COLO829 (cell line): Measurements from ENCODE around the gene KIF2A.

Experiments
- DNase-seq: peaks from one replicate; pipeline ENCODE4 v3.0.0; 2012; ENCODE audit warnings: low spot score

The KIF2A gene

DNA sequence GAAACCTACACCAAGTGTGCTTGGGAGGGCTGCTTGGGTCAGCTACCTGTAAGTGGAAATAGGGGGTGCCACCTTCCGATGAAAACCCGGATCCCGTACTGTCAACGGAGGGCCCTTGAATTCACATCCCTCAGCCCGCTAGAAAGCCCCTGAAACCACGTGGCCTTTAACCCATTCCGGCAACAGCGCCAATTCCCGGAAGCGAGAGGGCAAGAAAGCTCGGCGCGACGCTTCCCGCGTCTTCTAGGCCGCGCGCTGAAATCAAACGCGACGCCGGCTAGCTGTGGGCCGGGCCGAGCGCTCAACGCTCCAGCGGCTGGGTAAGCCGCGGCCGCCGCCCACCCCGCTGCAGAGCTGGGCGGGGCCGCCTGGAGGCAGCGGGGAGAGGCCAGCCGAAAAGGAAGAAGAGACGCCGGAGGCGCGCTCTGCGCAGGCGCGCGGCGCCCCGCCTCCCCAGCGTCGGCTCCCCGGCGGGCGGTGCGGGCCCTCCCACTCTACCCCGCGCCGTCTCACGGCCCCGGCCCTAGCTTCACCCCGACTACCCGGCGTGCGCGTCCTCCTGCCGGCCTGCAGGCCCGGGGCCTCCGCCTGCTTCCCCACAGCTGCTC lies at the start of gene KIF2A:
Gene KIF2A, plus strand, starts transcription at position 492 of the 608 bp plus-strand sequence. CDS start 267 bp downstream, outside the sequence.
- peak; percentile 84 for DNase-seq

DNA sequence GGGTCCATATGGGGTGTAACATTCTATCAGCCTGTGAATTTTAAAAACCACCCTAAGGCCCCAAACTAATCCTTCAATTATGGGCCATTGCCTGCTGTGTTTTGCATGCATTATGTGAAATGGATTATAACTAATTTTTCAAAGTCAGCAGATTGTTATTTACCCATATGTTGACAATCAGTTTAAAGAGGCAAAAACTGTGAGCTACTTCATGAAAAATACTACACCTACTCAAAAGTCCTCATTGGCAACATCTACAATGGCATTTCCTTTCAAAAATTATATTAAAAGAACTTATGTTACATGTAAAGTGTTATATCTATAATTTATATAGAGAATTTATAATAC lies 49.0 kb upstream of the KIF2A start:
- DNase-seq: no peak

DNA sequence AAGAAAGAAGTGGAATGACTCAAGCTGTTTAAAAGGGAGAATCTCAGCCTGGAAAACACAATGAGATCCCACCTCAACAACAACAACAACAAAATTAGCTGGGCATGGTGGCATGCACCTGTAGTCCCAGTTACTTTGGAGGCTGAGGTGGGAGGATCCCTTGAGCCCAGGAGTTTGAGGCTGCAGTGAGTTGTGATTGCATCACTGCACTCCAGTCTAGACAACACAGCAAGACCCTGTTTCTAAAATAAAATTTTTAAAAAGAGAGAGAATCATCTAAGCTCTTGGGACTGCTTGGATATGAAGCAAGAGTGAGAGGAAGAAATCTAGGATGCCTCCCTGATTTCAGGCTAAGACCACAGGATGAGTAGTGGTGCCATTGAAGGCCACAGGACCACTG lies 47.4 kb upstream of the KIF2A start:
- DNase-seq: no peak

DNA sequence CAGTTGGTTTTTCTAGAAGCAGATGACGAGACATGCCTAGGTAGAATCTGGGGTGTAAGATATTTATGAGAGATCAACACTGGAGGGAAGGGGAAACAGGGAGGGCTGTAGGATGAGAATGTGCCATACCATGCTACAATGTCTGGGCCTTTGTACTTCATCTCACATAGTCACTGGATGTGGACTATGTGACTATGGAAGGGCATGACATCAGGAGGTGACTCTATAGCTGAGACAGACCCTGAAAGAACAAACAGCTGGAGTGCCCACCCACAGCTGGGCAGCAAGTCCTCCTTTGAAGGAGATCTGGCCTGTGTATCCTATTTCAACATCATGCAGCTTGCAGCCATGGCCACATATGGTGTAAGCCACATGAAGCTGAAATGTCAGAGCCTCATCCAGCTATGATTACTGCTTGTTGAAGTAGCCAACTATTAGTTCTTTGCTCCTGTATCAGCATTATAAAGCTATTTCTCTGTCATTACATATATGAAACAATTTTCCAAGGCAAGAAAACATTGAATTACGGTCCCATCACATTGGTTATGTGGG lies 46.2 kb upstream of the KIF2A start:
- no peak for DNase-seq

DNA sequence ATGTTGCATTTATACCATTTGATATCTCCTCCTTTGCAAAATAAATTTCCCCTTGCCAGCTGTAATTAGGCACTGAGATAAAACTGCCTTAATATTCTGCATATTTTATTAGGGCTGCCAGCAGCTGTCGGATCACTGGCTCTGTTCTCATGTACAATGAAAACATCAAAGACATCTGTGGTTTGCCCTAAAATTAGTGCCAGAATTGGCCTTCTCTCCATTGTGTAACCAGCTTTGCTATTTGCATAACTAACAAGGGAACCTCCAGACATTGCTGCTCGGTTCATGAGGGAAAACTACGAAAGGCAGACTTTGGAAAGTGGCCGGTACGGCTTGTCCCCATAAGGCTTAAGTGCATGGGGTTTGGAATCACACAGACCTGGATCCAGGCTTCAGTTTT lies 45.5 kb upstream of the KIF2A start:
- DNase-seq: no peak

DNA sequence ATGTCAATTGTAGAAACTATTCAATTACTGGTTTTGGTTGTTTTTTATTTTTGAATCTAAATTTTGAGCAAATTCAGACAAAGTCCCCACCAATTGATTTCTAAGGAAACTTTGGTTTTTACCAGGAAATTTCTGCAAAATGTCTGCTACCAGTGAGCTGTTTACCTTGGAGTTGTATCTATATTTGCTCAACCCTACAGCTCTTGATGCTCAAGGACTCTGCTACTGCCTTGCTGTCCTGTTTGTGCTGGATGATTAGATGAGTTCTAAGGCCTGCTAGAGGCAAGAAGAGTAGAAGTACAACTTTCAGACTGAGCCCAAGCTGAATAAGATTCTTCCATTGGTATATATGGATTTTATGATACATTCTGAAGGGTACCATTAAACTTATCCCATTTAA lies 42.6 kb upstream of the KIF2A start:
- DNase-seq: no peak

DNA sequence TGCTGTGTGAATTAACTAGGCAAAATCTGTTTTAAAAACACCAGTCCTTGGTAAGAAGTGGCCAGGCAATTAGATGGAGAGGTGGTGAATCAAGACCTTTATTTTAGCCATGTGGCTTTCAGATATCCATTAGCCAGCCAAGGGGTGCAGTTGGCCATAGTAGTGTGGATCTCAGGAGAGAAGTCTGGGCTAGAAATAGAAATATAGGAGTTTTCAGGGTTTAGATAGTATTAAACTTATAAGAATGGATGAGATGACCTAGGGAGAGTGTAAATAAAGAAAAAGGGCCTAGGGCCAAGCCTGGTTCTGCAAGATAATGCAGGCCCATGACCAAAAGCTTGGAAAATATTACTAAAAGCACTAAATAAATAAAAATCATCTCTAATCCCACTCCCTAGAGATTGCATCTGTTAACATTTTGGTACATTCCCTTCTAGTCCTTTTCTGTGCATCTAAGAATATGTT lies 40.3 kb upstream of the KIF2A start:
- no peak for DNase-seq

DNA sequence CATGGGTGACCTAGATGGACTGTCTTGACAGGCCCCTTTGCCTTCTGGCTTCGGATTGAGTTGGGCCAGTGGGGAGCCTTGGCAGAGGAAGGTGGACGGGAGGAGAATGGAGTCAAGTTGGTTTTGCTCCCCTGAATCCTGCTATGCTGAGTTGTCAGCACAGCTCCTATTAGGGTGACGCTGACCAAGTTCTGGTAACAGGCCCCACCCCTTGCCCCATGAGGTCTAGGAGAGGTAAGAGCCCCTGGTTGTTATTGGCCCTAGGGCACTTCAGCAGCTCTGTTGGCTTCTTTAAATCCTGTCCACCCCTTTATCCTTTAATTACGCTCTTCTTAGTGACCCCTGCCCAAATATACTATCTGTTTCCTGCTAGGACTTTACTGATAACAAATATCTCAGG lies 39.4 kb upstream of the KIF2A start:
- DNase-seq: no peak

DNA sequence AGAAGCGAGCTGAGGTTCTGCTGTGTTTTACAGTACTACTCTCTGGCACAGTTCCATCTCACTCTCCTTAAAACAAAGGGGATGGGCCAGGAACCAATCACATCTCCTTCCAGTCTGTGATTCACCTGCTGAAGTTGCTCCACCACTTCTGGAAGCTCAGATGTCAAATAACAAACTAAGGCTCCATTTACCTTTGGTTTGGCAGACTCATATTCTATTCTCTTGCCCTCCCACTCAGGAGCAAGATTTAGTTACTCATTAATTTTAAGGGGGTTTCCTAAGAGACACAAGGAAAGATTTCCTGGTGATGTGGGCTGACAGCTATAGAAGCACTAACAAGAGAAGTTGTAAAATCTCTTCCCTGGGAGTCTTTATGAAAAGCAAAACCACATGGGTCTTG lies 37.8 kb upstream of the KIF2A start:
- no peak for DNase-seq

DNA sequence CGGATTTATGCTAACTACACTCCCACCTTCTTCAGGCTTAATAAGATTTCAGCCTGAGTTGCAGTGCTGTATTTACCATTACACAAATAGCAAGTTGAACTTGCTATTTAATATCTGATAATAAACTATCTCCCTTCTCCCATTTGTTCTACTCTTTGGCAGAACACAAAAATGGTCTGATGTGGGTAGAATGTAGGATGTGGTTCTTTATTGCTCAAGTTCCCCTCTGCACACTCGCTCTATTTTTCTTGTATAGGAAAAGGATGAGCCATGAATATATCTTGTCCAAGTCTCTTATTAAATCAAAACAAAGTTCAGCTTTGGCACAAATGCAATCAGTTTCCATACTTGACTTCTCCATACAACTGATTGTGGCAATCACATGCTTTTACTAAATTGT lies 37.2 kb upstream of the KIF2A start:
- DNase-seq: no peak

DNA sequence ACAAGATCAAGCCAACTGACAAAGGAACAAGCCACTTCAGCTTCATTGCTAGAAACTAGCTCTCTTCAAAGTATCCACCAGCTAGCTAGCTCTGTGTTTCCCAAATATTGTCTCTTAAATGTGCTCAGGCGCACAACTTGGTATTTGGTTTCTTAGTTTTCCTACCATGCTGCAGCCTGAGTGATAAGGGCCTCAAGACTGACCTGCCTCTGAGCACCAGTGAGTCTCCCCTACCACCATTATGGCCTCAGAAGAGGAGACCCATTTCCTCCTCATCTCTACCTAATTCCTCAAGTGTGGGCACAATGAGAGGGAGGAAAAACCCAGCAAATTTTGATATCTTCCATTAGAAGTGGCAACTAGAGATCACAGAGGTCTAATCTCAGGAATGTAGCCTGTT lies 34.6 kb upstream of the KIF2A start:
- no peak for DNase-seq

DNA sequence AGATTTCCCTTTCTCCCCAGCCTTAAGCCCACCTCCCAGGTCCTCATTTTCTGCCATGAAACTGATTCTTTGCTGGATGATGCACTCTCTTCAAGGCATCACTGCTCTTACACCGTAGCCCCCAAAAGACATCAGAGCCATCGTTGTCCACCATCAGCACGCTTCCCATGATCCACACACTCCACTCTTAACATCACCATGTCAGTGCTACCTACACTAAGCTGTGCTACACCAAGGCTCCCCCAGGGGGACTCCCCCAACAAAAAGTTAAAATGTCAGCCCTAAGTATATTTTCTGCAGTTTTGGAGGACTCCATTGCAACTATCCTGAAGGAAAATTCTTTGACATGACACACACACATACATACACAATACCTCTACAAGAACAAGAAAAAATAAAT lies 34.1 kb upstream of the KIF2A start:
- no peak for DNase-seq

DNA sequence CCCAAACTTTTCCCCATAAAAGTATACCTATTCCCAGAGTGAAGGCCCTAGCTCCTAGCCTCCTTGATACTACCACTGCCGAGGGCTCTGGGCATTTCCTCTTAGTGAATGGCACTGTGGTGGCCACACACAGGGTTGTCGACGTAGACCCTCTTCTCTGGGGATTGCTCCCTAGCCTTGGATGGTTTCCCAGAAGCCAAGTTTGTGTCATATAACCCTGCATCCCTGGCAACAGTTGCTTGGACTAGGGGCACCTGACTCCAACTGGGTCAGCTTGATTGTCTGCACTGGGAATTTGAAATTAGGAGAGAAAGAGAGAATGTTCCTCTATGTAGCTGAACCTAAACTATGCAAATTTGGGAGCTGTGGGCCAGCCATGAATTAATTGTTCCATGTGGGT lies 32.3 kb upstream of the KIF2A start:
- no peak for DNase-seq

DNA sequence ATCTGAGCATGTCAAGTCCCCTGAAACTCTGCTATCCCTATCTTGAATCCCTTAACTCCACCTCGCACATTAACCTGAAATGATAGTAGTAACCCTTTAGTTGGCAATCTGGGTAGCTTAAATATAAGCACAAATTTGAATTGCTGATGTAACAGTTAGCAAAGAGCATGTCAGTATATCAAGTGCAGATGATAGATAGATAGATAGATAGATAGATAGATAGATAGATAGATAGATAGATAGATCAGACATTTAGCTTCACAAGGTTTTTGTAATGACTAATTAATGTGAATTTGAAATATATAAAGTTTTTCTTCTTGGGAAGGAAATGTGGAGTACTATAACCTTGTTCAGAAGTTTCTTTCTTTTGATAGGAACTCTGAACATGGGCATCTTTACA lies 30.4 kb upstream of the KIF2A start:
- no peak for DNase-seq

DNA sequence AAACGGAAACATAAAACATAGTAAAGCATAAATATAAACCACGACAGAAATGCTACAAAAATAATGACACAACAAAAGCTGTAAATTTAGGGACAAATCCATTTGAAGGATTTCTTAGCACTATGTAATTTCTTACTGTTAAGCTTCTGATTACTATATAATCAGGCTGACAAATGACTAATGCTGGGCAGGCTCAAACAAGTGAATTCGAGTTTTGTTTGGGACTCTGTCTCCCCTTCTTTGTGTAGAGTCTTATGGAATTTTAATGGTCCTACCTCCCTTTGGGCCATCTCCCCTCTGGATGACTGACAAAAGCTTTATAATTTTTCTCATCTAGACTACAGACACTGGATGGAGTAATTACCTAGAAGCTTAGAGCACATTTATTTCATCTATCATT lies 24.6 kb upstream of the KIF2A start:
- no peak for DNase-seq

DNA sequence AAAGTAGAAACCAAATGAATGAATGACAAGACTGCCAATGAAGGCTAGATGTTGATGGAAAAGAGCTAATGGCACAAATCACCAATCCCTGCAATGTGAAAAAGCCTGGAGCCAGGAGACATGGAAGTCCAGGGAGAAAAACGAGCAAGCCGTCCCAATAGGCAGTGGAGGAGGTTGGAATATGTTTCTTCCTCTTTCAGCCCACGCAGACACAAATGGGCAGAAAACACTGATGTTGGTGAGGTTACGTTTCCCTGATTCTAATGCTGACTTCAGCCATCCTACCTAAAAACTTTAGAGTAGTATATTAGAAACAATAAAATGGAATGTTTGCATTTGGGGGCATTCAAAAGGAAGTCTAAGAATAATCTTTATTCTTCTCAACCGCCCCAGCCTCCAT lies 23.9 kb upstream of the KIF2A start:
- DNase-seq: no peak

DNA sequence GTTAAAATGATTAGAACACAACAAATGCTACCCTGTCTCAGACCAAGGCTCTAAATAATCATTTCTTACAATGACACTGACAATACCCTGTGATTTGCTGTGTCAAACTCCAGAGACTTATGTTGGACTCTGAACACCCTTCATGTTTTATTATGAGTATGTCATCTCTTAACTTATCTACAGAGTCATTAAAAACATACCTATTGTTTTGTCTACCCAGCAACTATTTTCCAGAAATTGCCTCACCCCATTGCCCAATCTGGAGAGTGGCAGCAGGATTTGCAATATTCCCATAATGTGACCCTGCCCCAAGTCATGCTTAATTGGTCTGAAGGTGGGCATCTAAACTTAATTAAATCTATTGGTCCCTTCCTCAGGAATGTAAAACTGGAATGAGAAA lies 23.0 kb upstream of the KIF2A start:
- no peak for DNase-seq

DNA sequence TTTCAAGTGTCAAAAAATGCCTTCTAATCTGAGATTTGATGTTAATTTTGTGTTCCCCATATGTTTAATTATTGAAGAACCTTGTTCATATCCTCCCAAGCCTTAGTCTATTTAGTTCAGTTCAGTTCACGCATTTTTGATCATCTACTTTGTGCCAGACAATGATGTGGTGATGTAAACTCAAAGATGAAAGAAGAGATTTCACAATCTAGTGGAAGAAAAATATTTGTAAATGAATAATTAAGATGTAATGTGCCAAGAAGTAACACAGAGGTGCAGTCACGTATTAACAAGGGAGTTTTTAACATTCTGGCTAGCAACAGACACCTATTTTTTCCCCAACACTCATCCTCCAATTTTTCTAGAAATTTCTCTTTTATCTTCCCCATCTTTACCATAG lies 22.1 kb upstream of the KIF2A start:
- no peak for DNase-seq

DNA sequence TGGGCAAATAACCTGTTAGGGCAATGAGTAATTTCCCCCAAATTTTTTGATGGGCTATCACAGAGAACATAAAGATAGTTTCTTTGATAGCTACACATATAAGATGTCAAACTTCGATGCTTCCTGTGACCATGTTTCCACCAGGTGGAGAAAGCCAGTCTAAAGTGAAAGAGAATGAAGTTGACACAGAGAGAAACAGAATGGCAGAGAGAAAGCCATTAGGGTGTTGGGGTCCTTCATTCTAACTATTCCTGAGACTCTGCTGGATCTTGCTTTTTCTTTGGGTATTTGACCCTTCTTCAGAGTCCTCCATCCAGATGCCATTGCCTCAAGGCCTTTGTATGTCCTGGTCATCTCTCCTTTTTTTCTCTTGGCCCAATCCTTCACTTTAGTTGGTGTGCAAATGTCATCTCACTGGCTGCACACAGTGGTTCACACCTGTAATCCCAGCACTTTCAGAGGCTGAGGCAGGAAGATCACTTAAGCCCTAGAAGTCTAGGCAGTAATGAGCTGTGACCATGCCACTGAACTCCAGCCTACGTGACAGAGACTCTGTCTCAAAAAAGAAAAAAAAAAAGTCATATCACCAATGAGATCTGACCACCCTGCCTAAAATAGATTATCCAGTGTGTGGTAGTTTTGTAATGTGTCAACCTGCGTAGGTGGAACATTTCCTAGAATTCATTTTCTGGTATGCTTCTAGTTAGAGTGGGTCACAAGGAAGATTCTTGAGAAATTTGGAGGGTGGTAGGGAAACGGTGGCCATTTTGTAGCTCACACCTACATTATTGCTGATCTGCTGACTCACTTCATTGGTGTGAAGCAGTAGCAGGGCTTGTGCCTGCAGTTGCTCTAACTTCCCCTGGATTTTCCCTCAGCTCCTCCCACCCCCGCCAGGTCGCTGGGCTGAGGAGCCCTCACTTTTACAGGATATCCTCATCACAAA lies 20.8 kb upstream of the KIF2A start:
- DNase-seq: no peak

DNA sequence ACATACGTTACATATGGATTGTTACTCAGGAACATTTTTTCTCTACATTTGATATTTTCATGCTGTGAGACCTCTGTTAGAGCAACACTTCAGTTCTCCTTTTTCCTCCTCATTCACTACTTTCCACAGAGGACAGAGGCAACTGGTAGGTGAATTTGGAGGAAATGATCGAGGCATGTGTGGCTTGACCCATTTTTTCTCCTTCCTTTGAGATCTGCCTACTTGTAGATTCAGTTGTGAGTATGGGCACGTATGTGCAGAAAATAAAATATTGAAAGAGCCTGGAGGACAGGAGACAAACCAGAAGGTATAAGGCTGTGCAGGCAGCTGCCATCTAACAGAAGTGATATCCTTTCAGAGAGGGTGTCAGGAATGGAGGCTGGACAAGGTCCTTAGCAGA lies 19.2 kb upstream of the KIF2A start:
- no peak for DNase-seq

DNA sequence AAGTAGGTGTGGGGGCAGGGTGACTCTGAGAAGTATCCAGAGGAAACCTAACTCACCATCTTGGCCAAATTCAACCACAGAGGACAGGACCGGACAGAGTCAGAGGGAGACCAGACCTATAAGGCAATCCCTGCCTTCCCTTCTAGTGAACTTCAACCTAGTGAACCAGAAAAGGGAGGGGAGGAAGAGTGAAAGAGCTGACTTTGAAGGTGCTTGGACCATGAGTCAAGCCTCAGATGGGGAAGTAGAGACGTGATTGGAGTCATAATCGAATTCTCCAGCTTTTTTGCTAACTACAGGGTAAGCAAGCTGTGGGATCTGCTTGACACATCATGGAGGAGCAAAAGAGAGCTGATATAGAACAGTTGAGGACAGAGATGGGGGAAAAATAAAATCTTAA lies 18.8 kb upstream of the KIF2A start:
- DNase-seq: no peak

DNA sequence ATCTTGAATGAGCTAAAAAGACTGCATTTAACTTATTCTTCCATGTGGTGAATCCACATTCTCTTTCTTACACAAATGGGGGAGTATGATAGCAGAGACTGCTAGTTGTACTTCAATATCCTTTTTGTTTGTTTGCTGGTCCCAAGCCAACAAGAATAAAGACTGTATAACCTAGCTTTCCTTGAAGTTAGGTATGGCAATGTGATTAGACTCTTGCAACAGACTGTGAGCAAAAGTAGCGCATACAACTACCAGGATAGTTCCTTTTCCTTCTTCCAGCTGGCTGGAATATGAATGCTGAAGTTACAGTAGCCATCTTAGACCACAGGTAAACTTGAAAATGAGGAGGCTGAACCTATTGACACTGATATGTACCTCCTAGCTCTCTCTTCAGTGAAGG lies 17.9 kb upstream of the KIF2A start:
- no peak for DNase-seq

DNA sequence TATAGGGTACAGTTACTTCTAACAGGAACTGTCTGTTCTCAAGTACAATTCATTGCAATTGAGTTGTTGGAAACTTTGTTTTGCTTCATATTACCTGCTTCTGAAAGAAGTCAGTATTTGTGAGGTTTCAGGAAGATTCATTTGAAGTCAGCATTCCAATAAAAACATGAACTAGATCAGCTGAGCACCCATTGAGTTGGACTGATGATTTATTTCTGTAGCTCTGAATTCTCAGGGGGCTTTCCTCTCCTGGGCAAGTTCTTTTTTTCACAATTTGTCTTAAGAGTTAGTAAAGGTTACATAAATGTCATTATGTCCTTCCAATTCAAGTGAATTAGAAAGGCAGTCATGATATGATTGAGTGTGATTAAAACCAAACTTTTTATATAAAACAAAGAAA lies 16.2 kb upstream of the KIF2A start:
- no peak for DNase-seq
